ENCODE measurements around the gene SPDYE2B. TPM values are rescaled to one million over a fixed set of nuclear protein-coding genes. Genes with fewer than 3 reads are reported as not detected.
"Not testable (repeated sequence)": the region's sequence is repeated elsewhere in the genome, so short reads cannot be mapped to it uniquely, and the experiment has no call there.

Gene SPDYE2B
- total RNA-seq, 4 donors from 2014 or later: not detected

DNA sequence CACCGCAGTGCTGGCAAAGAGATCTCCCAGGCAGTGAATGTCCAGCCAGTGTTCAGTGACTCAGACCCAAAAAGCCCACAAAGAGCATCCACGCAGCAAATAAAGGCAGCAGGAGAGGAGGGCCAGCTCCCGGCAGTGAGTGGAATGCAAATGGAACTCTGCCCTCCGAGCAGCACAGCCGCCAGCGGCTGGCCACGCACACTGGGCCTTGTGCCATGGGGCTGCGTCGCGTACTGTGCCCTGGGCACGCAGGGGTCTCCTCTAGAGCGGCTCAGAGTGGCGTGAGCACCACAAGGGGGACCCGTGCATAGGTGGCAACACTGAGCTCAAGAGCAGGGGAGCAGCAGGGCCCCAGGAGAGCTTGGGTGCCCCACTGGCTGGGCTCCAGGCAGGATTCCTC, 17.4 kb downstream of the SPDYE2B start:
- H3K27me3 ChIP-seq; intact Hi-C loops (cut with DNase I); H3K27ac ChIP-seq; H3K9me3 ChIP-seq; DNase-seq; H3K4me1 ChIP-seq; H3K4me3 ChIP-seq (replicated peaks in 1 of 3); H3K36me3 ChIP-seq: not testable (repeated sequence)
- WGBS, 2 donors: no CpG with 5 or more reads among the region's 14 CpGs

DNA sequence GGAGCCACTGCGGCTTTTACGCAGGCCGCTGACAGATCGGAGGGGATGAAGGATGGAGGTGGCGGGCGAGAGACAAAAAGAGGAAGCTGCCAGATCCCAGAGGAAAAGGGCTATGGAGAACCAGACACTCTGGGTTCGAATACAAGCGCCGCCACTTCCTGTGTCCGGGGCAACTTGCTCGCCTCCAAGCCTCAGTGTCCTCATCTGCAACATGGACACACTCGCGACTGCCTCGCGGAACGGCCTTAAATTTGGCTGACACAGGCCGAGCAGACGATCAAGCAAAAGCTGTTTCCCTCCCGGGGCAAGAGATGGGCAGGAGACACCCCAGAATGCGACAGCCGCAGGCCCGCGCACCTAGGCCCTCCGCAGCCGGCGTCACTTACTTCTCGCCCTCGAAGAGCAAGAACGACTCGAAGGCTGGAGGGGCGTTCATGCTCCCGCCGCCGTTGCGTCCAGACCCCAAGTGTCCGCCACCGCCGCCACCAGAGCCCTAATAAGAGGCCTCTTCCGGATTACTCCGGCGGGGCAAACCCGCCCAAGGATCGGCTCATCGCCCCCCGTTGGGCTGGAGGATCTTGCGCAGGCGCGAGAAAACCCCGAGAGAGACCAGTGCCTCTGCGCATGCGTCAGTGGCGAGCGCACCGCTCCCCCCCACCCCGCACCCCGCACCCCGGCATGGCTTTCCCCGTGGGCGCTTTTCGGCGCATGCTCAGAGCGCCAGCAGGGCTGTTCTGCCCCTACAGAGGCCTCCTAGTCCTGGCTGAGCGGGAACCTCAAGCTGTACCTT, 21.2 kb downstream of the SPDYE2B start, which contains the start of gene POLR2J2:
TSS of gene POLR2J2 (minus strand) at position 498 of the 790 bp plus-strand sequence. CDS start at position 436, 62 bp downstream.
- H3K4me3 ChIP-seq (replicated peaks in 1 of 3): peak within 1 kb of the TSS in 1 of 3 donors; percentile 6
- H3K36me3 ChIP-seq; H3K27me3 ChIP-seq; H3K27ac ChIP-seq; H3K9me3 ChIP-seq; intact Hi-C loops (cut with DNase I); H3K4me1 ChIP-seq: not testable (repeated sequence)
- WGBS, 2 donors: no CpG with 5 or more reads among the region's 63 CpGs
- peak in 1 of 2 donors; percentile 80 for DNase-seq

DNA sequence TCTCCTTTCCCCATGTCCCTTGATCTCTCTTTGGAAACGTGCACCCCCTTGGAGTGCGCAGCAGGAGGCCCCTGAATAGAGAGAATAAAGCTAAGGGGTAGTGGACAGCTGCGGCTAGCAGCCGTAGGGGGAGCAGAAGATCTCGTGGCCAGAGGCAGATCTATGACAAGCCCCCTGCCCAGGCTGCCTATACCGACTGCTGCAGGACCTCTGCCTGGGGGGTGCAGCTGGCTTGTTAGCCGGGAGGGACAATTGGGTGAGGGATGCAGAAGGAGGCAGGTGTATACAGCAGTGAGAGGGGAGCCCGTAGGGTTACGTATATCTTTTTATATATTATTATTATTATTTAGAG, 21.8 kb downstream of the SPDYE2B start:
- no CpG with 5 or more reads among the region's 9 CpGs for WGBS, 2 donors
- H3K4me1 ChIP-seq; H3K9me3 ChIP-seq; H3K36me3 ChIP-seq; H3K27ac ChIP-seq; H3K4me3 ChIP-seq (replicated peaks in 1 of 3); DNase-seq; intact Hi-C loops (cut with DNase I); H3K27me3 ChIP-seq: not testable (repeated sequence)

DNA sequence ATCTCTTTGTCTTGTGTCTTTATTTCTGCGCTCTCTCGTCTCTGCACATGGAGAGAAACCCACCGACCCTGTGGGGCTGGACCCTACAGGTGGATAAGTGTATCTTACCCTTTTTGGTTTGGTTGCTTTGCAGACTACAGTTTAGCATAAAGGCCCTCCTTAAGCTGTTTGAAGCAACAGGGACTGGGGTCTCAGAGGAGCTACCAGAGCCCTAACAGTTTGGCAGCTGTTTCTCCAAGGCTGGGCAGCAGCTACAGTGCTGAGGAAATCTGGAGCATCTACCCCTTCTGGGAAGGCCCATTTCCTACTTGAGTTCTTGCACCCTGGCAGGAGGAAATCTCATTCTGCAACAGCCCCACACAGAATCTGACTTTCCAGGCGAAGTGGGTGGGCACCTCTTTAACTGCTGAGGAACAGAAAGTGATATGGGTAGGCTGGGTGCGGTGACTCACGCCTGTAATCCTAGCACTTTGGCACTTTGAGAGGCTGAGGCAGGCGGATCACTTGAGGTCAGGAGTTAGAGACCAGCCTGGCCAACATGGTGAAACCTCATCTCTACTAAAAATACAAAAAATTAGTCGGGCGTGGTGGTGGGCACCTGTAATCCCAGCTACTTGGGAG, 23.4 kb downstream of the SPDYE2B start:
- DNase-seq; H3K36me3 ChIP-seq; H3K4me1 ChIP-seq; H3K4me3 ChIP-seq (replicated peaks in 1 of 3); H3K27me3 ChIP-seq; H3K27ac ChIP-seq; intact Hi-C loops (cut with DNase I); H3K9me3 ChIP-seq: not testable (repeated sequence)
- no CpG with 5 or more reads among the region's 9 CpGs for WGBS, 2 donors

DNA sequence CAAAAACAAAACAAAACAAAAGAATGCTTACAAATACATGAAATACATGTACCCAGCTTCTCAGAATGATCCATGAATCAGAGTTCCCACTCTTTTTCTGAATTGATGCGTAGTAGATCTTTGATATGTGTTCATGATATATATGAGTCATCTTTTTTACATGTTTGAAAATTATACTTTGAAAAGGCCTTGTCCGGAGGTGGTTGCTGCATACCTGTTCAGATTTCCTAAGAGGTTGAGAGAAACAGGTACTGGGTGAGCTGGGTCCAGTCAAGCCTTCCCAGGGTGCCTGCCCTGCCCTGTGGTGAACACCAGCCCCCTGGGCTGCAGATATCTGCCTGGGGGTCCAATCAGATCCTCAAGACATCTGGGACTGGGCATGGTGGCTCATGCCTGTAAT, 25.4 kb downstream of the SPDYE2B start:
- H3K4me3 ChIP-seq (replicated peaks in 1 of 3); H3K4me1 ChIP-seq; H3K27me3 ChIP-seq; DNase-seq; intact Hi-C loops (cut with DNase I); H3K36me3 ChIP-seq; H3K9me3 ChIP-seq; H3K27ac ChIP-seq: not testable (repeated sequence)
- WGBS, 2 donors: 100% methylated on average over 1 of the region's 2 CpGs; no CpG with 5 or more reads in 1 of the 2 donors

DNA sequence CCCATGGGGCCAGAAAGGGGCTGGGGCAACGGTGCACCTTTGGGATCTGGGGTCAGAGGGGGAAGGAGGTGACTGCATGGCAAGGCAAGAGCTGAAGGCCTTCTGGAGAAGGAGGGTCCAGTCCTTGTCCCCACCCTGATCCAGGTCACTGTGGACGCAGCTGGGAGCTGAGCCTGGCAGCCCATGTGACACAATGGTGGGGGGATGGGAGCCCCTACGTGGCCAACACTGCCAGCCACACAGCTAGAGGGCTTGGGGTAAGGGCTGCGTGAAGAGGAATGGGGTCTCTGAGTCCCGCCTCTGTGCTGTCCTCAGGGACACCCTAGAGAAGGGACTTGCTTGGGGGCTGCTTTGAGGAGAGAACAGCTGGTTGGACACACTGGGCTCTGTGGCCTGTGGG, 30.7 kb downstream of the SPDYE2B start:
- intact Hi-C loops (cut with DNase I); H3K4me1 ChIP-seq: not testable (repeated sequence)

DNA sequence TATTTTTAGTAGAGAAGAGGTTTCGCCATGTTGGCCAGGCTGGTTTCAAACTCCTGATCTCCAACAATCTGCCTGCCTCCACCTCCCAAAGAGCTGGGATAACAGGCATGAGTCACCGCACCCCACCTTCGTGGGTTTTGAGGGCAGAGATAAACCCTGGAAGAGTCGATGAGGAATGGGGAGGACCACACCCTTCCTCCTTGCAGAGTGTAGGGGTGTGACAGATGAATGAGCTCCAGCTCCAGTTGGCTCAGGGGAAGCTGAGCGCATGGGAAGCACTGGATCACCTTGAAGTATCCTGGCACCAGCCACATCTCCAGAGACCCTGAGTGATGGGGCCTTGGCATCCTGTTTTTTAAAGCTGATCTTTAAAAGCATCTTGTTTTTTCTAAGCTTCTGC, 32.4 kb downstream of the SPDYE2B start:
- H3K27me3 ChIP-seq; H3K9me3 ChIP-seq; H3K27ac ChIP-seq; H3K36me3 ChIP-seq; DNase-seq; H3K4me3 ChIP-seq (replicated peaks in 1 of 3); intact Hi-C loops (cut with DNase I); H3K4me1 ChIP-seq: not testable (repeated sequence)
- no CpG with 5 or more reads among the region's 5 CpGs for WGBS, 2 donors

More for the DNA sequence above, 30.7 kb downstream of the SPDYE2B start:
- H3K27me3 ChIP-seq; H3K4me3 ChIP-seq (replicated peaks in 1 of 3); DNase-seq; H3K9me3 ChIP-seq; H3K36me3 ChIP-seq; H3K27ac ChIP-seq: not testable (repeated sequence)
- WGBS, 2 donors: no CpG with 5 or more reads among the region's 5 CpGs

DNA sequence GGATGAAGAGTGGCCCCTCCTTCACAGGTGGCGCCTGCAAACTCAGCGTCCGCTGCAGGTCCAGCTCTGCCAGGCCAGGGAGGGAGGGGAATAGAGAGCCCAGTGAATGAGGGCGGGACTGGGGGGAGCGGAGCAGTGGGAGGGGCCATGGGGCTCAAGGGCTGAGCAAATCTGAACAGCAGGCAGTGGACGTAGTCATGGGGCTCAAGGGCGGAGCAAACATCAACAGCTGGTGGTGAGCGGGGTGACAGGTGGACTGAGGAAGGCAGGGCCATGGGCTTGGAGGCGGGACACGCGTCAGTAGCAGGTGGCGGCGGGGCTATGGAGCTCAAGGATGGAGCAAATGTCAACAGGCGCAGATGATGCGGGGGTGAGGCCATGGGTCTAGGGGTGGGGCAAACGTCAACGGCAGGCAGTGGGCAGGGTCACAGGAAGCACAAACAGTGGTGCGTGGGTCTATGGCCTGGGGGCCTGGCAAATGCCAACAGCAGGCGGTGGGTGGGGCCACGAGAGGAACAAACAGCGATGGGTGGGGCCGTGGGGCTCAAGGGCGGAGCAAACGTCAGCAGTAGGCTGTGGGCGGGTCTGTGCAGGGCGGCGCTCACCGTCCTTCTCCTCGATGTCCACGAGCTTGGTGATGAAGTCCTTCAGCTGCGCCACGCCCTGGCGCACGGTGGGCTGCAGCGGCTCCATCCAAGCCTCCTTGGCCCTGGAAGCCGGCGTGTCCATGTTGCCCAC, 38.3 kb downstream of the SPDYE2B start:
- H3K4me3 ChIP-seq (replicated peaks in 1 of 3); H3K9me3 ChIP-seq; H3K27ac ChIP-seq; H3K4me1 ChIP-seq; H3K36me3 ChIP-seq; H3K27me3 ChIP-seq; intact Hi-C loops (cut with DNase I); DNase-seq: not testable (repeated sequence)
- no CpG with 5 or more reads among the region's 37 CpGs for WGBS, 2 donors

DNA sequence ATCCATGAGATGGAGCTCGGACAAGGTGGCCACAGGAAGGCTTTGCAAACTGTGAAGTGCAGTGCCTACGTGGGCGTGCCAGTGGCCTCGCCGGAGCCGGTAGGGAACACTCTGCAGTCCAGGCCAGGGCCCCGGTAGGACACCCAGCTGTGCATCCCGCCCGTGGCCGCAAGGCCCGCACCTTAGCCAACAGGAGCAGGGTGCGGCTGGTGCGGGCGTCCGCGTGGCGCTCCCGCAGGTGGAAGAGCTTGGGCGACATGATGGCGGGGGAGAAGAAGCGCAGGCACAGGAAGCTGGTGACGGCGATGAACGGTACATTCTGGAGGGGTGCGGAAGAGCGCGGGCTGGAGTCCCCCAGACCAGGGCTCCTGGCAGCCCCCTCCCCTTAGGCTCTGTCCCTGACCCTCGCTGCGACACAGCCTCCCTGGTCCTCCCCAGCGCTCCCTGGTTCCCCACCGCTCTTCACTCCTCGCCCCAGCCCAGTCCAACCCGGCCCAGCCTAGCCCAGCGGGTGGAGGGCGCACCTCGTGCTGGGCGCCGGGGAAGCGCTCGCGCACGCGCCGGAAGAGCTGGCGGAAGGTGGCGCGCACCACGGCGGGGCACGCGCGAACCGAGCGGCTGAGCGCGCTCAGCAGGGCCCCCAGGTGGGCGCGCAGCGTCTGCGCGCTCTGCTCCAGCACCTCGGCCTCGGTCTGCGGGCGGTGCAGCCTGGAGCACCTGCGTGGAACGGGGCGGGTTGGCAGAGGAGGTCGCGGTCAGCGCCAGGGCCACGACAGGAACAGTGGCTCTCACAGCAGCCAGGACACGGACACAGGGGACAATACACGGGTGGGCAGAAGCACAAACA, 39.5 kb downstream of the SPDYE2B start:
- peak in 1 of 2 donors; percentile 6 for DNase-seq
- H3K36me3 ChIP-seq; H3K4me3 ChIP-seq (replicated peaks in 1 of 3); H3K27me3 ChIP-seq; H3K27ac ChIP-seq; intact Hi-C loops (cut with DNase I); H3K4me1 ChIP-seq; H3K9me3 ChIP-seq: not testable (repeated sequence)
- WGBS, 2 donors: no CpG with 5 or more reads among the region's 74 CpGs

DNA sequence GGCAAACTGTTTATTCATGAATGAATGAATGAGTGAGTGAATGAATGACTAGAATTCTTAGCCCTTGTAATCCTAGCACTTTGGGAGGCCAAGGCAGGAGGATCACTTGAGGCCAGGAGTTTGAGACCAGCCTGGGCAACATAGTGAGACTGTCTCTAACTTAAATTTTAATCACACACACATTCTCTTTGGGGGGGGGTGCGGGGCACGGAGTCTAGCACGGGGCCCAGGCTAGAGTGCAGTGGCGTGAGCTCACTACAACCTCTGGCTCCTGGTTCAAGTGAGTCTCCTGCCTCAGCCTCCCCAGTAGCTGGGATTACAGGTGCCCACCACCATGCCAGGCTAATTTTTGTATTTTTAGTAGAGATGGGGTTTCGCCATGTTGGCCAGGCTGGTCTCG, 40.5 kb downstream of the SPDYE2B start:
- H3K36me3 ChIP-seq; intact Hi-C loops (cut with DNase I); H3K4me1 ChIP-seq; H3K9me3 ChIP-seq; H3K27ac ChIP-seq; H3K27me3 ChIP-seq; H3K4me3 ChIP-seq (replicated peaks in 1 of 3): not testable (repeated sequence)
- DNase-seq: peak in 1 of 2 donors; percentile 8
- 89% methylated on average over 4 of the region's 6 CpGs; no CpG with 5 or more reads in 1 of the 2 donors for WGBS, 2 donors

DNA sequence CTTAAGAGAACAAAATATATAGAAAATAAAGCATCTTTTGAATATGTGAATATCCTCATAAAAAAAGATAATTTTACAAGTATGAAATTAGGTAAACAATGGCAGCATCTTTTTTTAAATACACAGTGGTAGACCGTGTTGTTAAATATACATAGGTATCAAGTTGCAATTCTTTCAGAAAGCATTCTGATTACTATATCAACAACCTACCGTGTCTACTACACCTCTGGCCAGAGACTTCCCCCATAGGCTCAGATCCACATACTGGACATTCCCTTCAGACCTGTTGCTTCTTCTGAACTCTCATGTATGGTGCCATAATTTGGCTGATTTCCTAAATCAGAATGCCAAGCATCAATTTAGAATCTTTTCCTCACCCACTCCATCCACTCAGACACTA, 43.9 kb downstream of the SPDYE2B start:
- H3K27me3 ChIP-seq; intact Hi-C loops (cut with DNase I); H3K36me3 ChIP-seq; H3K9me3 ChIP-seq; H3K4me3 ChIP-seq (replicated peaks in 1 of 3); DNase-seq; H3K4me1 ChIP-seq; H3K27ac ChIP-seq: not testable (repeated sequence)
- WGBS, 2 donors: 38 to 45% methylated on average over 2 of the region's 2 CpGs

DNA sequence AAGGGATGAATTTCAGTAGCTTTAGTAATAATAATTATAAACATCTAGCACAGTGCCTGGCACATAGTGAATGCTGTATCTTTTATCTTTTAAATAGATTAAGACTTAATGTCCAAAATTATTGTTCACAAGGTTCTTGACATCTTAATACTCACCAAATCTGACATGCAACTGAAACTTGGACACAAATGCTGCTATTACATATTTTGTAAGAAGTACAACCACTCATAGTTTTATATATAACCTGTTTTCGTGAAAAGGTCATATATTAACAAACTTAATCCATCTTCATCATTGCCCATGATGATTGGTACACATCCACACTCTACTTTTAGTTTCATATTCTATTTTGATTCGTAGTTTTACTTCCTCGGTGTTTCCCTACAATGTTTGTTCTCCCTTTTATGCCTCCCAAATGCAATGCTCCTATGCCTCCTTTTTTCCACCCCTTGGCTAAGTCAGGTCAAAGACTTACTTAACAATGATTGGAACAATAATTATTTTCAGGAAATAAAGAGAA, 45.0 kb downstream of the SPDYE2B start:
- WGBS, 2 donors: 72 to 80% methylated on average over 2 to 3 of the region's 3 CpGs
- H3K4me3 ChIP-seq (replicated peaks in 1 of 3); H3K27ac ChIP-seq; H3K9me3 ChIP-seq; DNase-seq; H3K36me3 ChIP-seq; H3K27me3 ChIP-seq; intact Hi-C loops (cut with DNase I); H3K4me1 ChIP-seq: not testable (repeated sequence)
